ENCODE data around the gene CPNE5.

GRCh38 chr6:36779227-36779626 is 60.0 kb downstream of the CPNE5 start:
- no peak for TF ChIP-seq CTCF (IDR thresholded peaks at IDR 0.05)
- TF ChIP-seq POLR2A (IDR thresholded peaks at IDR 0.05): no peak

Measured in vagina (tissue), 2 donors.